Upper lobe of left lung (tissue), 4 donors: Measurements from ENCODE around the gene GPR141.

ENCODE experiments used
- CTCF ChIP-seq, 6 experiments: fragments of 450-650 bp in 4 of 6; fragments of 200-600 bp in 2 of 6; sonication (generic) in 2 of 6; IDR thresholded peaks; one replicate each; pipeline ENCODE4 v1.5.1; 2016 to 2019; ENCODE audit warnings: antibody characterized with exemption in 6 of 6
- POLR2AphosphoS5 ChIP-seq, 2 donors: sonication (generic); formaldehyde crosslinking; IDR thresholded peaks; one replicate each; pipeline ENCODE4 v1.5.1; 2017; ENCODE audit warnings: antibody characterized with exemption in 2 of 2

- TF ChIP-seq CTCF (IDR thresholded peaks at IDR 0.05) (no peak), POLR2AphosphoS5 (IDR thresholded peaks at IDR 0.05) (no peak)
Measured at GRCh38 chr7:37659971-37660565, 23.5 kb upstream of the GPR141 start.
